ENCODE measurements around the gene CCDC183.
A peak's percentile ranks its signal among the peaks of the same experiment; 100 is the strongest.
"Not testable (repeated sequence)": the region's sequence is repeated elsewhere in the genome, so short reads cannot be mapped to it uniquely, and the experiment has no call there.

The CCDC183 gene

DNA sequence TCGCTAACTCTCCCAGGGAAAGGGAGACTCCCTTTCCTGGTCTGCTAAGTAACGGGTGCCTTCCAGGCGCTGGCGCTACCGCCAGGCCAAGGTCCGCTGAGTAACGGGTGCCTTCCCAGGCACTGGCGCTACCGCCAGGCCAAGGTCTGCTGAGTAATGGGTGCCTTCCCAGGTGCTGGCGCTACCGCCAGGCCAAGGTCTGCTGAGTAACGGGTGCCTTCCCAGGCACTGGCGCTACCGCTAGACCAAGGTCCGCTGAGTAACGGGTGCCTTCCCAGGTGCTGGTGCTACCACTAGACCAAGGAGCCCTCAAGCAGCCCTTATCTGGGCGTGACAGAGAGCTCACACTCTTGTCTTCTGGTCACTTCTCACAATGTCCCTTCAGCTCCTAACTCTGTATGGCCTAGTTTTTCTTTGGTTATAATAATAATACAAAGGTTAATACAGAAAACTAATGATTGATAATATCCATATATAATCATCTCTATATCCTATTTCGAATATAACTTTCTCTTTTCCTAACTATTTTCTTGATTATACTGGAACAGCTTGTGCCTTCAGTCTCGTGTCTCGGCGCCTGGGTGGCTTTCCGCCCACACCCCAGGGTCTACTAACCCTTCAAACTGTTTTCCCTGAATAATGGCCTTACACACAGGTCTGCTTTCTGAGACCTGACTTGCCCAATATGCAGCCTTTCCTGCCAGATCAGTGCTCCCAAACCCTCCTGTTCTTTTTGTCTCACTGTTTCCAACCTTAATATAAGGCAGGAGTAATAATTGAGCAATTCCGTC, 10.4 kb upstream of the CCDC183 start:
- DNase-seq, result not testable (repeated sequence)

DNA sequence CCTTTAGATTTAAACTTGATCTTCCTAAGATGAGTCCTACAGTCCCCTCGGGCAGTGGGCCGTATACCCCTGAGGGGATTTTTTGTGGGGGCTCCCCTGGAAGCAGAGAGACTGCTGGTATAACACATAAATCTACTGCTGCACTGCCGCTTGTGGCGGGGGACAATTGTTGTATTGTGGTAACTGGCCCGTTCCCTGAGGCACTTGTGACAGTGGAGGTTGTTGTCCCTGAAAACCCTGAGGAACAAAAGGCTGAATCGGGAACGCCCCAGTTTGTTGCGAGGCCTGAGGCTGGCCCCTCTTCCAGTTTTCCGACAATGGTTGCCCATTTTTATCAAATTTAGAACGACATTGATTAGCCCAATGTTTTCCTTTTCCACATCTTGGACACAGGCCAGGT, 9.7 kb upstream of the CCDC183 start:
- DNase-seq, result no peak

DNA sequence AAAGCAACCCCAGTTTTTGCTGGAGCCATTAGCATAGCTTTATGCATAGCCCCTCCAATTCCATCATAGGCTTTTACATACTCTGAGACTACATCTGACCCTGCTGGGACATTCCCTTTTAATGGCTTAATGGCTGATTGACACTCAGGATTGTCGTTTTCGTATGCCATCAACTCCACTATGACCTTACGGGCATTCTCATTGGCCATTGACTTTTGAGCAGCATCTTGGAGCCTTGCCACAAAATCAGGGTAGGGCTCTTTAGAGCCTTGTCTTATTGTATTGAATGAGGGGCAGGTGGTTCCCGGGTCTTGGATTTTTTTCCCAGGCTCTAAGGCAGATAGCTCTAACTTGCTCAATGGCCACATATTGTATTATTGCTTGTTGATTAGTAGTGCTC, 9.2 kb upstream of the CCDC183 start:
- not testable (repeated sequence) for DNase-seq

DNA sequence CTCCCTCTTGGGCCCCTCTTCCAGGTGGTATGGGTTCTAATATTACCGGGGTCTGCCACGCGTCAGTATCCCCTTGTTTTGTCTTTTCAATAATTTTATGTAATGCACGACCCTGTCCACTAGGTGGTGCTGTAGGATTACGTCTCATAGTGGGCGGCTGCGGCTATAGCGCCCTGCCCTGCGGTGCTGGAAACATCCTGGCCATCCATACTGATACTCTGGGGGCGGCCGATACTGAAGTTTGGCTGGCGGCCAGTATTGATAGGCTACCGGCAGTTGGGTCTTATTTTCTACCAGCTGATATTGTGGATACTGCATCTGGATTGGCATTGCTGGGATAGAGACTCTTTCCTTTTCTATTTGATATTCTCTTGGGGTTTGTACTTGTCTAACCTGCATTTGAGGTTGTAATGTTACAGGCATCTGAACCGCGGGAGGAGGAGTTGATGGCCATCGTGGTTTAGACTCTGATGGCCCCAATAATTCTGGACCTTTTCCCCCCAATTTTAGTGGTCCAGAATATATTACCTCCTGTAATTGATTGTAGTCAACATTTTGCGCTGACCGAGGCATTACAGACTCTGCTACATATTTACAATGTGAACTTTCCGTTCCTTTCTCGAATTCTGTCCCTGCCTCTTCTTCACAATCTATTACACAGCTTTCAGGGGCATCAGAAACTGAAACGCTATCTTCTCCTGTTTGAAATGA, 8.3 kb upstream of the CCDC183 start:
- peak; percentile 84 for DNase-seq

DNA sequence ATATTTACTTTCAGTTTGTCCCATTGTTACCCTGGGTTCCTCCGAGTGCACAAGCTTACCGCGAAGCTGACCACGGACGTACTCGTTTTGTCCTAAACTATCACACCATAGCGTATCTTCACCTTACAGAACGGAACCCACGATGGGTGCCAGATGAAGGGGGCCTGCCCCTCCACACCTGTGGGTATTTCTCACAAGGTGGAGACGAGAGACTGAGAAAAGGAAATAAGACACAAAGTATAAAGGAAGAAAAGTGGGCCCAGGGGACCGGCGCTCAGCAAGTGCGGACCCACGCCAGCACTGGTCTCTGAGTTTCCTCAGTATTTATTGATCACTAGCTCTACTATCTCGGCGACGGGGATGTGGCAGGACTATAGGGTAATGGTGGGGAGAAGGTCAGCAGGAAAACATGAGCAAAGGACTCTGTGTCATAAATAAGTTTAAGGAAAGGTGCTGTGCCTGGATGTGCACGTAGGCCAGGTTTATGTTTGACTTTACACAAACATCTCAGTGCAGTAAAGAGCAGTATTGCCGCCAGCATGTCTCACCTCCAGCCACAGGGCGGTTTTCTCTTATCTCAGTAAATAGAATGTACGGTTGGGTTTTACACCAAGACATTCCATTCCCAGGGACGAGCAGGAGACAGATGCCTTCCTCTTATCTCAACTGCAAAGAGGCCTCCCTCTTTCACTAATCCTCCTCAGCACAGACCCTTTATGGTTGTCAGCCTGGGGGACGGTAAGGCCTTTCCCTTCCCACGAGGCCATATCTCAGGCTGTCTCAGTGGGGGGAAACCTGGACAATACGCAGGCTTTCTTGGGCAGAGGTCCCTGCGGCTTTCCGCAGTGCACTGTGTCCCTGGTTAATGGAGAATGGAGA, 7.3 kb upstream of the CCDC183 start:
- not testable (repeated sequence) for DNase-seq

DNA sequence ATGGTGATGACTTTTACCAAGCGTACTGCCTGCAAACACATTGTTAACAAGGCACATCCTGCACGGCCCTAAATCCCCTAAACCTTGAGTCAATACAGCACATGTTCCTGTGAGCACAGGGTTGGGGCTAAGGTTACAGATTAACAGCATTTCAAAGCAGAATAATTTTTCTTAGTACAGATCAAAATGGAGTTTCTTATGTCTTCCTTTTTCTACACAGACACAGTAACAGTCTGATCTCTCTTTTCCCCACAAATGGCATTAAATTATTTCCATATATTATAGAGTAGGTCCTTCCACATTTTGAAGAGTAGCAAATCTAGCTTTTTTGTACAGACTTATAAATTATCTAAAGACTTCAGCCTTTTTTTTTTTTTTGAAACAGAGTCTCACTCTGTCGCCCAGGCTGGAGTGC, 6.6 kb upstream of the CCDC183 start:
- no peak for DNase-seq

DNA sequence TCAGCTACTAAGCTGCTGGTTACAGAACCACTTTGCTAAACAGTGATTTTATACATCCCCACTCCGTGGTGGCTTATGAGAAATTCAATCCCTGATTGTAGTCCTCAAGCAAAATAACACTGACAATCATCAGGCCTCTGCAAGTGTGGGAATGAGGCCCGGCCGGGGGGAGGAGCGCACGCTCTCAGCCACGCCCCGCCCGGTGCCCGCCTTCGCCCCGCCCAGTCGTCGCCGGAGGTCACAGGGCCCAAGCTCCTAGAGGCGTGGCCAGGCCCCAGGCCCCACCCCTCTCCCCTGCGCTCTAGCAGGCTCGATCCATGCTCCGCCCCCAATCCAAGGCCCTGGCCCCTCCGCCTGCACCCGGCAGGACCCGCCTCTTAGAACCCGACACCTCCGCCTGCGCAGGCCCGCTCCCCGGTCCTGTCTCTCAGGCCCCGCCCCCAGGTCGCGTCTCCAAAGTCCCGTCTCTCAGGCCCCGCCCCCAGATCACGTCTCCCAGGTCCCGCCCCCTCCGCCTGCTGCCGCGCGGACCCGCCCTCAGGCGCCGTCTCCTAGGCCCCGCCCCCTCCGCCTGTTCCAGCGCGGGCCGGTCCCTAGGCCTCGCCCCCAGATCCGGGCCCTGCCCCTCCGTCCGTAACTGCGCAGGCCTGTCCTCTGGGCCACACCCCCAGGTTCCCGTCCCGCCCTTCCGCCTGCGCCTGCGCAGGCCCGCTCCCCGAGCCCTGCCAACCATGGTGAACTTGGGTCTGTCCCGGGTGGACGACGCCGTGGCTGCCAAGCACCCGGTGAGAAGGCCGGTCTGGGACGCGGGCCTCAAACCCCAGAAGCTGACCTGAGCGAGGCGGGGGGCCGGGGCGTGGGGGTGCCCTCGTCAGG, 5.3 kb upstream of the CCDC183 start, which contains the start of gene TMEM141:
TSS of gene TMEM141 (plus strand) at position 705 of the 876 bp plus-strand sequence. CDS start at position 732, 27 bp downstream.
- peak; percentile 100 for DNase-seq

DNA sequence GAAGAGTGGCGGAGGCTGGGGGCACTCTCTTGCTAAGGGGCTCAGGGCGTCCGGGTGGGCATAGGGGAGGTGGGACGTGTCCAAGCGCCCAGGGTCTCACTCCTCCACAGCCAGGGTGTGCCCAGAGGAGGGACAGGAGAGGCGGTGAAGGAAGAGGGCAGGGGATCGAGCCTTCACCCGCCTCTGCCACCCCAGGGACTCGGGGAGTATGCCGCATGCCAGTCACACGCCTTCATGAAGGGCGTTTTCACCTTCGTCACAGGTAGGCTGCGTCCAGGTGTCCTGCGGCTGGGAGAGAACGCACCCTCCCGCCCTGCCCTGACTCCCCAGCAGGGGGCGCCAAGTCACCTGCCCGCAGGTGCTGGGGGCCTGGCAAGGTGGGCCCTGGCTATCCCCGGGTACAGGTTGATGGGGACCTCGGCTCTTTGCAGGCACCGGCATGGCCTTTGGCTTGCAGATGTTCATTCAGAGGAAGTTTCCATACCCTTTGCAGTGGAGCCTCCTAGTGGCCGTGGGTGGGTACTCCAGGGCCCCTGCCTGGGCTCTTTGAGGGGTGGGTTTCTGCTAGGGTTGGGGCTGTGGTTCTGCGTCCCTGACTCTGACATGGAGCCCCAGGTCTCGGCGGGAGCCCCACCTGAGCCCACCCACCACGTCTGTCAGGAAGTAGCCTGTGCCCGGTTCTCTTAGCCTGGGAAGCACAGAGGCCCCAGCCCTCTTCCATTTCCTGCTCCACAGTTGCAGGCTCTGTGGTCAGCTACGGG, 4.4 kb upstream of the CCDC183 start:
- peak; percentile 85 for DNase-seq

DNA sequence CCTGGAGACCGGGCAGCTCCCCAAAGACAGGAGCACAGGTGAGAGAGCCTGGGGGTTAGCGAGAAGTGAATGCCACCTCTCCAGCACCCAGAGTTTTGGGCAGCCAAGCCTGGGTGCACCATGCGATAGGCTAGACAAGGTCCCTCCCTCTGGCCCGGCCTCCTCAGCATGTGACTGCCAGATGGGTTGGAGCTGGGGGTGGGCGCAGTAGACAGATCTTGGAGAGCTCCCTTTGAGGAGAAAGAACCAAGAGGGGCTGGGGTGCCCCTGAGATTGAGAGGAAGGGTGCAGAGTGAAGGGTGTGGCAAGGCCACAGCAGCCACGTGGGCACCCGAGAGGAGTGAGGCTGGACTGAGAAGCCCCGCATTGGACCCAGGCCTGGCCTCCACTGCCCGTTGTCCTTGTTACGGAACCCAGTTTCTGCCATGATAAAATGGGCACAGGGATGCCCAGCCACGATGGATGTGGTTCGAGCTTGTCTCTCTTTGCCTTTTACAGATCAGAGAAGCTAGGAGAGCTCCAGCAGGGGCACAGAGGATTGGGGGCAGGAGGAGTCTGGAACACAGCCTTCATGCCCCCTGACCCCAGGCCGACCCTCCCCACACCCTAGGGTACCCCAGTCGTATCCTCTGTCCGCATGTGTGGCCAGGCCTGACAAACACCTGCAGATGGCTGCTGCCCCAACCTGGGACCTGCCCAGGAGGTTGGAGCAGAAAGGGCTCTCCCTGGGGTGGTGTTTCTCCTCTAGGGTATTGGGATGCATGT, 3.6 kb upstream of the CCDC183 start:
- no peak for DNase-seq

DNA sequence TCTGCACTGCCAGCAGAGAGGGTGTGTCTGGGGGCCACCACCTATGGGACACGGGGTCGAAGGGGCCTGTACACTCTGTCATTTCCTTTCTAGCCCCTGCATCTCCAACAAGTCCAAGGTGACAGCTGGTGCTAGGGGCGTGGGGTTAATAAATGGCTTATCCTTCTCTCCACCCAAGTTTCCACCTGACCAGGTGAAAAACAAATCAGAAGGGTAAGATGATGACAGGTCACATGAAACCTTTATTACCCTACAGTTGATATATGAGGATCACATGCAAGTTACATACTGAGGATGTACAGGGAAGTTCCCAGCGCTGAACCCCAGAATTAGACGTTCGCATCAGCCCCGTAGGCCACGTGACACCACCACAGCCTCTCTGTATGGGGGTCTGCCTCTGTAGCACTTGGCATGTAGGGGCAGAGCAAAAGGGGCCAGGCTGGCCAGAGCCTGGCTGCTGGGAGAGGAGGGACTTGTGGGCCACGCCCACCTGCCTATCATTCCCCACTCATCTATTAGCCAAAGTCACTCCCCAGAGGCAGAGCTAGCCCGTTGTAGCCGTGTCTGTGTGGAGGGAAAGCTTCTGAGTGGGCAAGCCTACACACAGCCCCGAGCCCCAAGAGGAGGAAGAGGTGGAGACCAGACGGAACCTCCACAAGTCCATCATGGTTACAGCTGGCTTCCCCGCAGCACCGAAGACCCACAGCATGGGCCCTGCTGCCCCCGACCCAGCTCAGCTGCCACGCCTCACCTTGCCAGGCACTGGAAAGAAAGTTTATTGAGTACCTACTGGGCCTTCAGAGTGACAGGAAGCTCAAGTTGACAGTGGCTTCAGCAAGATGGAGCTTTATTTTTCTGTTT, 2.8 kb upstream of the CCDC183 start:
- DNase-seq, result no peak

DNA sequence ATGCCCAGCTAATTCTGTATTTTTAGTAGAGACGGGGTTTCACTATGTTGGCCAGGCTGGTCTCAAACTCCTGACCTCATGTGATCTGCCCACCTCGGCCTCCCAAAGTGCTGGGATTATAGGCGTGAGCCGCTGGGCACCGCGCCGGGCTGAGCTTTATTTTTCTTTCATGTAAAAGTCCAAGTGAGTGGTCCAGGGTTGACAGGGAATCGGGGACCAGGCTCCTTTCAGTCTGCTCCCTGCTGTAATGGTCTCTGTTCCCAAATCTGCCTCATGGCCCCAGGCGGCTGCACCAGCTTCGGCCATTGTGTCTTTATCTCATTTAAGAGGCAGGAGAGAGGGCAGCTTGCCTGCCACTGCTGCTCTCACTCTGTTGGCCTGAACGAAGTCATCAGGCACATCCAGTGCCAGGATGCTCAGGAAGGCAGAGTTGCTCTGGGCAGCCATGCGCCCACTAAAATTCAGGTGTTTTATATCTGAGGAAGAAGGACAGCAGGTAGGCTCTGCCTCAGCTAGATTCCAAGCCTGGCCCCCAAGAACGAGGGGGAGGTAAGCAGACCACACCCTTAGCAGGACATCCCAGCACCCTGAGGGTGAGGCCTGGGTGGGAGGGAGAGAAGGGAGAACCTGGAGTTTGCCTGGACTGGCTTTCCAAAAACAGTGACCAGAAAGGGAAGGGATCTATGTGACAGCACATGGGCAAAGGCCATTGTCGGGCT, 1.7 kb upstream of the CCDC183 start:
- no peak for DNase-seq

DNA sequence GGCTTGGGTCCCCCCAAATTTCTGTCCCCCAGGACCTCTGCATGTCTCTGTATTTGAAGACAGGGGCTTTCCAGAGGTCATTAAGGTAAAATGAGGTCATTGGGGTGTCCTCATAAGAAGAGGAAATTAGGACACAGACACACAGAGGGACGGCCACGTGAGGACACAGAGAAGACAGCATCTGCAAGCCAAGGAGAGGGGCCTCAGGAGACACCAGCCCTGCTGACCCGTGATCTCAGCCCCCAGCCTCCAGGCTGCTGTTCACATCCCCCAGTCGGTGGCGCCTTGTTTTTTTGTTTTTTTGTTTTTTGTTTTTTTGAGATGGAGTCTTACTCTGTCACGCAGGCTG, 1.2 kb upstream of the CCDC183 start:
- no peak for DNase-seq

DNA sequence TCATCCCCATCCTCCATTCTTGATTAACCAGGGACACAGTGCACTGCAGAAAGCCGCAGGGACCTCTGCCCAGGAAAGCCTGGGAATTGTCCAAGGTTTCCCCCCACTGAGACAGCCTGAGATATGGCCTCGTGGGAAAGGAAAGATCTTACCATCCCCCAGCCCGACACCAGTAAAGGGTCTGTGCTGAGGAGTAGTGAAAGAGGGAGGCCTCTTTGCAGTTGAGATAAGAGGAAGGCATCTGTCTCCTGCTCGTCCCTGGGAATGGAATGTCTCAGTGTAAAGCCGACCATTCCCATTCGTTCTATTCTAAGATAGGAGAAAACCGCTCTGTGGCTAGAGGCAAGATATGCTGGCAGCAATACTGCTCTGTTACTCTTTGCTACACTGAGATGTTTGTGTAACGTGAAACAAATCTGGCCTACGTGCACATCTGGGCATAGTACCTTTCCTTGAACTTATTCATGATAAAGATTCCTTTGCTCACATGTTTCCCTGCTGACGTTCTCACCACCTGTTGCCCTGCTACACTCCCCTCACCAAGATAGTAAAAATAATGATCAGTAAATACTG, 723 bp downstream of the CCDC183 start:
- DNase-seq, result peak; percentile 89

DNA sequence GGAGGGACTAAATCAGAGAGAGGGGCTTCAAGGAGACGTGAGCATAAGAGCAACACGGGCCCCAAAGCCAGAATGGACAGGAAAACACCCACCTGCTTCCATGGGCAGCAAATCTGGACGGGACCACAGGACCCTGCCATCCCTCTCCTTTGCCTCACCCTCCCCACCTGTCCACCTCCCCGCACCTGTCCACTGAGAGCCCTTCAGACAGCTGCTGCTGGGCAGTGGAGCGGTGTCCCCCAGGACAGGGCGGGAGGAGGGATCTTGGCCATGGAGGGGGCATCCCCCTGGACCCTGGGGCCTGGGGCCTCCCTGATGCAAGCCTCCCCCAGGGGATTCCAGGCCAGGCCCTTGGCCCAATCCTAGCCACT, 2.6 kb downstream of the CCDC183 start:
- no peak for DNase-seq

DNA sequence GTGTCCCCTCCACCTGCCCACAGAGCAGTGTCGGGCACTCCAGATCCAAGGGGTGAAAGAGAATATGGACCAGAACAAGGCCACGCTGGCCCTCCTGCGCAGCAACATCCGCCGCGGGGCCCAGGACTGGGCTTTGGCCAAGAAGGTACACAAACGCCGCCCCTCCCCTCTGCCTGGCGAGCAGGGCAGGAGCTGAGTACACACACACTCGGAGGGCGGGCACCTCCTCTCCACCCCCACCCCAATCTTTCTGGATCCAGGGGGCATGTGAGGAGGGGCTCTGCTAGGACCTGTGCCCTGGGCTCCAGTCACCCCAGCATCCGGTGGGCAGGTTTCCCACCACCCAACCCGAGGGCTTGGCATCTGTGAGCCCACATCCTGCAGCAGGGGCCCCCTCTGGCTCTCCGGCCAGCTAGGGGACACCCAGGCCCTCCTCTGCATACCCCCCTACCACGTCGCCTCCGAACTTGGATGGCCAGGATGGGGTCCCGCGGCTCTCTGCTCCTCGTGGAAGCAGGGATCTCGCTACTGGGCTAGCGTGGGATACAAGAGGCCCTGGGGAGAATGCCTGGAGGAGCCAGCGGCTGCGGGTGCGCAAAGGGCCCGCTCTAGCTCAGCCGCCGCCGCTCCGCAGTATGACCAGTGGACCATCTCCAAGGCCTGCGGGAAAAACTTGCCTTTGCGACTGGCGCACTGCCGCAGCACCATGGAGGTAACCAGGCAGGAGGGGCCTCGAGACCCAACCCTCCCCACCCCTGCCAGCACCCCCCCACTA, 3.1 kb downstream of the CCDC183 start:
- peak; percentile 64 for DNase-seq

DNA sequence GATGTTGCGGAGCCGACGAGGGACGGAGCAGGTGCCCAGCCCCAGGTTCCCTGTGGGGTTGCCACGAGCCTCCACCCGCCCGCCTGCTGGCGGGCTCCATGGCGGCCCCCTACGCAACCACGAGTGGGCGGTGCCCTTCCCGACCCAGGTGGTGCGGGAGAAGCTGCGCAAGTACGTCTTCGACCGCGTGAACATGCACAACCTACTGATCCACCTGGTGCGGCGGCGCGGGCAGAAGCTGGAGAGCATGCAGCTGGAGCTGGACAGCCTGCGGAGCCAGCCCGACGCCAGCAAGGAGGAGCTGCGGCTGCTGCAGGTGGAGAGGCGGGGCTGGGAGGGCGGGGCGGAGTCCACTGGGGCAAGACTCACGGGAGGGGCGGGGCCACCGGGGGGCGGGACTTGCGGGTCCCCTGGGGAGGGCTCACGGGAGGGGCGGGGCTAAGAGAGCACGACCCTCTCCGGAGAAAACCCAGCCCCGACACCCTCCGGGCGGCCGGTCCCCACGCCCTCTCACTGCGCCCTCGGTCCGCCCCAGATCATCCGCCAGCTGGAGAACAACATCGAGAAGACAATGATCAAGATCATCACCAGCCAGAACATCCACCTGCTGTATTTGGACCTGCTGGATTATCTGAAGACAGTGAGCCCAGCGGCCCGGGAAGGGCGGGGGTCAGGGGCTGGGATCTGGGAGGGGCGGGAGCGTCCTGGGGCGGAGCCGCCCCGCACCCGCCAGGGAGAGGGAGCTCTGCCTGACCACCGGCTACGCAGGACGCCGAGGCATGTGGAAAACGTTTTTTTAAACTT, 3.9 kb downstream of the CCDC183 start:
- peak; percentile 98 for DNase-seq

DNA sequence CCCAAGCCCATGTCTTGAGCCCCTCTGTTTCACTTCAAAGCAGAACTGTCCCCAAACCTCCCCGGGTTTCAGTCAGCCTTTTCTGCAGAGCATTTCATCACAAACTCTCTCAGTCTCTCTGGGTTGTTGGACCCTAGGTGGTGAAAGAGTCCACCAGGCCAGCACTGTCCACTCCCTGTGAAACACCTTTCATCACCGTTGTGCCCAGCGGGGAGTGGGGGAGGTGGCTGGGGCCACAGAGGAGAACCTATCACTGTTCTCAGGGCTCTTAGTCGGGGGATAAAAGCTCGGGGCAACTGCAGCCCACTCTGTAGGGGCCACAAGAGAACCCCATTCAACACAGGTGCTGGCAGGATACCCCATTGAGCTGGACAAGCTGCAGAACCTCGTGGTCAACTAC, 6.2 kb downstream of the CCDC183 start:
- DNase-seq, result no peak
